Parathyroid adenoma (tissue), 2 donors: ENCODE measurements around the gene MROH7.
"Not testable (repeated sequence)": the region's sequence is repeated elsewhere in the genome, so short reads cannot be mapped to it uniquely, and the experiment has no call there.

ENCODE experiments used
- H2AFZ ChIP-seq: fragments of 300-600 bp; sonication (generic); one replicate; pipeline ENCODE4 v1.7.0; 2017; ENCODE audit warnings: antibody characterized with exemption, mild to moderate bottlenecking
- H3K27ac ChIP-seq: fragments of 300-600 bp; sonication (generic); one replicate; pipeline ENCODE4 v1.7.0; 2017
- H3K27me3 ChIP-seq: fragments of 300-600 bp; sonication (generic); one replicate; pipeline ENCODE4 v1.7.0; 2017; ENCODE audit warnings: low read length; ENCODE audit not compliant: control insufficient read depth, insufficient read depth
- H3K36me3 ChIP-seq: fragments of 300-600 bp; sonication (generic); one replicate; pipeline ENCODE4 v1.7.0; 2017; ENCODE audit warnings: low read length; ENCODE audit not compliant: control insufficient read depth, insufficient read depth
- H3K4me1 ChIP-seq: fragments of 300-600 bp; sonication (generic); one replicate; pipeline ENCODE4 v1.7.0; 2017; ENCODE audit warnings: control low read depth
- H3K4me2 ChIP-seq: fragments of 300-600 bp; sonication (generic); one replicate; pipeline ENCODE4 v1.7.0; 2017; ENCODE audit warnings: low read length
- H3K4me3 ChIP-seq: fragments of 300-600 bp; sonication (generic); one replicate; pipeline ENCODE4 v1.7.0; 2017; ENCODE audit warnings: low read depth, low read length
- H3K79me2 ChIP-seq: fragments of 300-600 bp; sonication (generic); one replicate; pipeline ENCODE4 v1.7.0; 2017; ENCODE audit warnings: control low read depth
- H3K9ac ChIP-seq: fragments of 300-600 bp; sonication (generic); one replicate; pipeline ENCODE4 v1.7.0; 2017; ENCODE audit warnings: mild to moderate bottlenecking
- H3K9me3 ChIP-seq: fragments of 300-600 bp; sonication (generic); one replicate; pipeline ENCODE4 v1.7.0; 2017; ENCODE audit warnings: low read length; ENCODE audit not compliant: control insufficient read depth
- TF ChIP-seq, protein P1 (sequence below): fragments of 300-600 bp; sonication (generic); IDR thresholded peaks from one replicate; pipeline ENCODE4 v1.7.0; 2017; ENCODE audit warnings: antibody characterized with exemption, mild to moderate bottlenecking
- donor health status: primary hyperparathyroidism.

Gene MROH7

DNA sequence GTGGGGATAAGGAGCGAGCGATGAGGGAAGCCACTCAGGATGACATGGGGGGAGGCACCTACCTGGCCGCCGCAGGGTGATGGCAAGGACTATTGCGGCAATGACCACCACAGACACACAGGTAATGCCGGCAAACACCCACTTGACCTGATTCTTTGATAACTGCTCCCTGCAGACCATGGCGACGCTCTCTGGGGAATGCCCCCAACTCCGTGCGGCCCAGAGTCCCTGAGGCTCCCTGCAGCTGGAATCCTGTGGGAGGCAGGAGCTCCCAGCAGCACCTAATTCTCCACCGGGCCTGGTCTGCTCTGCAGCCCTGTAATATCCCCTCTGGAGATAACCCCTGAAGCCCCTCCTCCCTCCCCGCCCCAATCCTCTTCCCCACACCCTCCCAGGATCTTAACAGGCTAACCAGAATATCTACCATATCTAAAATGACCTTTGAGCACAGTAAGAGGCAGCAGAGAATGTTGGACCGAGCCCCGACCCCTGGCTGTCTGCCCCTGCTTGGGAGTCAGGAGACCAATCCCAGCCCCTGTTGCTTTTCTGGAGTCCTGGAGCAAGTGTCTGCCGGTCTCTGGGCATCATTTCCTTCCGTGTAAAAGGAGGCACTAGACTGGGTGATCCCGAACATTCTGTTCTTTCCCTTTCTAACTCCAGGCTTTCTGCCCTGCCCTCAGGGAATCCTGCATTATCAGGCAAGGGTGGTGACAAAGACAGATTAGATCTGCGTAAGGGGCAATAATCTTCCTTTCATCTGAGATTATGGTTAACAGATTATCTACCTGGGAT is 18.2 kb upstream of the MROH7 start, which contains the start of gene FAM151A:
Gene FAM151A (minus strand): TSS at position 310 of the 792 bp plus-strand sequence. CDS start 130 bp downstream, at position 180.
- no peaks in the 10 kb centered on the region for H3K4me1 ChIP-seq
- H3K27ac ChIP-seq, result no peak within 1 kb of the TSS

DNA sequence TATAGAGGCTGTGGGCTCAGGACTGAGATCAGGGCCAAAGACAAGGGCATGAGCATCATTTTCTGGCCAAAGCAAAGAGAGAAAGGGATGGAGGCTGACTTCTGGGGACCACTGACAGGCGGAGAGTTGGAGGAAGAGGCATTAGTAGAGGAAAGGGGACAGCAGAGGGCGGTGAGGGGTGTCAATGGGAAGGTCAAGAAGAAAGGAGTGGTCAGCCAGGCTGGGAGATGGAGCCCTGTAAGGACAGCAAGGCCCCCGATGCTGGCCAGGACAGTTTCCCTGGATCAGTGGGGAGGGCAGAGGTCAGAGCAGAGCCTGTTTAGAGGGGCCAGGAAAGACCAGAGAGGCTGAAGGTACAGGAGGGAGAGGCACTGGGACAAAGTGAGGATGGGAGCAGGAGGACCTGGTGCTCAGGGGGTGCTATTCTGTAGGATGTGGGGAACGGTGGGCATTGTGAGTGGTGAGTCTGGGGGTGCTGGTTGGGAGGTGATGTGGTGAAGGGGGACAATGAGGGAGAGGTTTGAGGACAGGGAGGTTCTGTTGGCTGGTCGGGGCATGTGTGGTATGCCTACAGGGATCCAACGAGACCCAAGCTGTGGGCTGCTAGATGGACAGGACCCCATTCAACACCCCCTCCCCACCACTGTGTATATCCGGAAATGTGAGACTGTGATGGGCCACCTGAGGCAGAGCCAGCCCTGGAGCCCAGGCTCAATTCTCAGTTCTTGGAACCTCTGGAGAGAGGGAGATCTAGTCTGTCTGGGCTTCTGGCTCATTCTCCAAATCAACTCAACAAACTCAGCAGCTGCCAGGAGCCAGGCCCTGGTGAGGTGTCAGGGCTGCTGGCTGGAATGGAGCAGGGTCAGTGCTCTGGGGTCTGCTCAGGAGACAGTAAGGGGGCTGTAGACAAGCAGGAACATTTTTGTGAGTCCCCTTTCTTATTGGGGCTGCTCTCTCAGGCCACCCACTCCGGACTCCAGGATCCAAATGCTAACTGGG is 16.8 kb upstream of the MROH7 start:
- TF ChIP-seq, protein P1, sequence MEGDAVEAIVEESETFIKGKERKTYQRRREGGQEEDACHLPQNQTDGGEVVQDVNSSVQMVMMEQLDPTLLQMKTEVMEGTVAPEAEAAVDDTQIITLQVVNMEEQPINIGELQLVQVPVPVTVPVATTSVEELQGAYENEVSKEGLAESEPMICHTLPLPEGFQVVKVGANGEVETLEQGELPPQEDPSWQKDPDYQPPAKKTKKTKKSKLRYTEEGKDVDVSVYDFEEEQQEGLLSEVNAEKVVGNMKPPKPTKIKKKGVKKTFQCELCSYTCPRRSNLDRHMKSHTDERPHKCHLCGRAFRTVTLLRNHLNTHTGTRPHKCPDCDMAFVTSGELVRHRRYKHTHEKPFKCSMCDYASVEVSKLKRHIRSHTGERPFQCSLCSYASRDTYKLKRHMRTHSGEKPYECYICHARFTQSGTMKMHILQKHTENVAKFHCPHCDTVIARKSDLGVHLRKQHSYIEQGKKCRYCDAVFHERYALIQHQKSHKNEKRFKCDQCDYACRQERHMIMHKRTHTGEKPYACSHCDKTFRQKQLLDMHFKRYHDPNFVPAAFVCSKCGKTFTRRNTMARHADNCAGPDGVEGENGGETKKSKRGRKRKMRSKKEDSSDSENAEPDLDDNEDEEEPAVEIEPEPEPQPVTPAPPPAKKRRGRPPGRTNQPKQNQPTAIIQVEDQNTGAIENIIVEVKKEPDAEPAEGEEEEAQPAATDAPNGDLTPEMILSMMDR, result no peak
- Histone ChIP-seq H3K36me3 (no peaks in the 10 kb centered on the region), H3K27ac (no peak overlapping the region), H3K27me3 (no peaks in the 10 kb centered on the region), H2AFZ (no peak overlapping the region), H3K4me2 (no peak overlapping the region), H3K9ac (no peak overlapping the region), H3K4me1 (no peaks in the 10 kb centered on the region), H3K4me3 (no peak overlapping the region), H3K79me2 (no peaks in the 10 kb centered on the region), H3K9me3 (no peaks in the 10 kb centered on the region)

More for the DNA sequence above, 18.2 kb upstream of the MROH7 start, which contains the start of gene FAM151A:
- no peaks in the 10 kb centered on the region for H3K9me3 ChIP-seq
- H3K4me3 ChIP-seq, result no peak within 1 kb of the TSS
- no peak within 1 kb of the TSS for H3K9ac ChIP-seq
- H2AFZ ChIP-seq, result no peak within 1 kb of the TSS
- no peaks in the 10 kb centered on the region for H3K27me3 ChIP-seq
- TF ChIP-seq, protein P1, result no peak
- H3K4me2 ChIP-seq, result no peak within 1 kb of the TSS
- no peaks in the 10 kb centered on the region for H3K79me2 ChIP-seq
- no peaks in the 10 kb centered on the region for H3K36me3 ChIP-seq

DNA sequence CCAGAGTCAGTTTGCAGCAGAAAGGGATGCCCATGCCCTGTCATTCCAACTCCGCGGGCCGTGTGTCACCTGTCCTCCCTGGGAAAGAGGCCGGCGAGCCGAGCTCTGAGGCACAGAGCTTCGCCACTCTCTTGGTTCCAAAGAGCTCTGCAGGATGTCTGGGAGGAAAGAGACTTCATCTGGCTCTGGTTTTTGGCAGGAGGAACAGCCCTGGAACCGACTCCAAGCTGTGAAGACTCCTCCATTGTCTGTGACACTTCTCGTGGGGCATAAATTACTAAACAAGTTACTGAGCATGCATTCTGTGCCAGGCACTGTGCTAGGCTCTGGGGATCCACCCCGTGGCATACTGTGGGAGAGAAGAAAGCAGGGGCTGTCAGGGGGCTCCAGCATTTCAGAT is 14.4 kb upstream of the MROH7 start:
- Histone ChIP-seq H3K4me3 (no peak overlapping the region), H3K36me3 (no peaks in the 10 kb centered on the region), H3K27me3 (no peaks in the 10 kb centered on the region), H3K4me1 (no peaks in the 10 kb centered on the region), H3K9me3 (no peaks in the 10 kb centered on the region), H3K79me2 (no peaks in the 10 kb centered on the region), H3K9ac (no peak overlapping the region), H3K27ac (no peak overlapping the region), H3K4me2 (no peak overlapping the region), H2AFZ (no peak overlapping the region)
- TF ChIP-seq, protein P1, result no peak

DNA sequence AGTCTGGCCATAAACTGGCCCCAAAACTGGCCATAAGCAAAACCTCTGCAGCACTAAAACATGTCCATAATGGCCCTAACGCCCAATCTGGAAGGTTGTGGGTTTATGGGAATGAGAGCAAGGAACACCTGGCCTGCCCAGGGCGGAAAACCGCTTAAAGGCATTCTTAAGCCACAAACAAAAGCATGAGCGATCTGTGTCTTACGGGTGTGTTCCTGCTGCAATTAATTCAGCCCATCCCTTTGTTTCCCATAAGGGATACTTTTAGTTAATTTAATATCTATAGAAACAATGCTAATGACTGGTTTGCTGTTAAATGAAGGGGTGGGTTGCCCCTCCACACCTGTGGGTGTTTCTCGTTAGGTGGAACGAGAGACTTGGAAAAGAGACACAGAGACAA is 5.8 kb upstream of the MROH7 start:
- not testable (repeated sequence) for H3K4me1 ChIP-seq, H3K9ac ChIP-seq, H3K4me3 ChIP-seq, H3K36me3 ChIP-seq, H3K27me3 ChIP-seq, H3K9me3 ChIP-seq, H3K4me2 ChIP-seq, H3K27ac ChIP-seq, H3K79me2 ChIP-seq, H2AFZ ChIP-seq

DNA sequence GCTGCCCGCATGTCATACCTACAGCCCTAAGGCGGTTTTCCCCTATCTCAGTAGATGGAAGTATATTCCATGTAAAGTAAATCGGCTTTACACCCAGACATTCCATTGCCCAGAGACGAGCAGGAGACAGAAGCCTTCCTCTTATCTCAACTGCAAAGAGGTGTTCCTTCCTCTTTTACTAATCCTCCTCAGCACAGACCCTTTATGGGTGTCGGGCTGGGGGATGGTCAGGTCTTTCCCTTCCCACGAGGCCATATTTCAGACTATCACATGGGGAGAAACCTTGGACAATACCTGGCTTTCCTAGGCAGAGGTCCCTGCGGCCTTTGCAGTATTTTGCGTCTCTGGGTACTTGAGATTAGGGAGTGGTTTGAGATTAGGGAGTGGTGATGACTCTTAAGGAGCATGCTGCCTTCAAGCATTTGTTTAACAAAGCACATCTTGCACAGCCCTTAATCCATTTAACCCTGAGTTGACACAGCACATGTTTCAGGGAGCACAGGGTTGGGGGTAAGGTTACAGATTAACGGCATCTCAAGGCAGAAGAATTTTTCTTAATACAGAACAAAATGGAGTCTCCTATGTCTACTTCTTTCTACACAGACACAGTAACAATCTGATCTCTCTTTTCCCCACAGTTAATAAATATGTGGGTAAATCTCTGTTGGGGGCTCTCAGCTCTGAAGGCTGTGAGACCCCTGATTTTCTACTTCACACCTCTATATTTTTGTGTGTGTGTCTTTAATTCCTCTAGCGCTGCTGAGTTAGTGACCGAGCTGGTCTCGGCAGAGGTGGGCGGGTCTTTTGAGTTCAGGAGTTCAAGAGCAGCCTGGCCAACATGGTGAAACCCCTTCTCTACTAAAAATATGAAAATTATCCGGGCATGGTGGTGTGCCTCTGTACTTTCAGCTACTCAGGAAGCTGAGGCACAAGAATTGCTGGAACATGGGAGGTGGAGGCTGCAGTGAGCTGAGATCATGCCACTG is 4.8 kb upstream of the MROH7 start:
- H3K9ac ChIP-seq, H3K36me3 ChIP-seq, H3K4me1 ChIP-seq, H3K27me3 ChIP-seq, H3K79me2 ChIP-seq, H3K4me3 ChIP-seq, H2AFZ ChIP-seq, H3K27ac ChIP-seq, H3K4me2 ChIP-seq, H3K9me3 ChIP-seq: not testable (repeated sequence)
